ENCODE measurements around the gene AFF4.
"Not testable (repeated sequence)": the region's sequence is repeated elsewhere in the genome, so short reads cannot be mapped to it uniquely, and the experiment has no call there.

DNA sequence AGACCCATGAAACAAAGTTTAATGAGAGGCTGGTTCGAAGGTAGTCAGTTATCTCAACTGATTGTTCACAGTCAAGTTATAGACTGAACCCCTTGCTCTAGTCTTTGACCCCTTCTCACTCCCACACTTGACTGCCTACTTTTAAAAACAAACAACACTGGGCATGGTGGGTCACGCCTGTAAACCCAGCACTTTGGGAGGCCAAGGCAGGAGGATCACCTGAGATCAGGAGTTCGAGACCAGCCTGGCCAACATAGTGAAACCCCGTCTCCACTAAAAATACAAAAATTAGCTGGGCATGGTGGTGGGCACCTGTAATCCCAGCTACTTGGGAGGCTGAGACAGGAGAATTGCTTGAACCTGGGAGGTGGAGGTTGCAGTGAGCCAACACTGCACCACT is 18.1 kb downstream of the AFF4 start:
- TF ChIP-seq, protein P1, sequence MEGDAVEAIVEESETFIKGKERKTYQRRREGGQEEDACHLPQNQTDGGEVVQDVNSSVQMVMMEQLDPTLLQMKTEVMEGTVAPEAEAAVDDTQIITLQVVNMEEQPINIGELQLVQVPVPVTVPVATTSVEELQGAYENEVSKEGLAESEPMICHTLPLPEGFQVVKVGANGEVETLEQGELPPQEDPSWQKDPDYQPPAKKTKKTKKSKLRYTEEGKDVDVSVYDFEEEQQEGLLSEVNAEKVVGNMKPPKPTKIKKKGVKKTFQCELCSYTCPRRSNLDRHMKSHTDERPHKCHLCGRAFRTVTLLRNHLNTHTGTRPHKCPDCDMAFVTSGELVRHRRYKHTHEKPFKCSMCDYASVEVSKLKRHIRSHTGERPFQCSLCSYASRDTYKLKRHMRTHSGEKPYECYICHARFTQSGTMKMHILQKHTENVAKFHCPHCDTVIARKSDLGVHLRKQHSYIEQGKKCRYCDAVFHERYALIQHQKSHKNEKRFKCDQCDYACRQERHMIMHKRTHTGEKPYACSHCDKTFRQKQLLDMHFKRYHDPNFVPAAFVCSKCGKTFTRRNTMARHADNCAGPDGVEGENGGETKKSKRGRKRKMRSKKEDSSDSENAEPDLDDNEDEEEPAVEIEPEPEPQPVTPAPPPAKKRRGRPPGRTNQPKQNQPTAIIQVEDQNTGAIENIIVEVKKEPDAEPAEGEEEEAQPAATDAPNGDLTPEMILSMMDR (conservative IDR thresholded peaks at IDR 0.05 in 1 of 2, IDR thresholded peaks at IDR 0.05 in 1 of 2; ENCODE audit: extremely low read depth in 1 of 2, insufficient read depth in 1 of 2, low read depth in 1 of 2, low read length in 2 of 2) = not testable (repeated sequence)
- TF ChIP-seq EZH2 (IDR thresholded peaks at IDR 0.05; ENCODE audit: borderline replicate concordance, low read length) = not testable (repeated sequence)
